GM06990 (cell line): ENCODE measurements around the gene C6orf120.

Experiments used
- DNase-seq: peaks from one replicate; pipeline ENCODE4 v3.0.0-alpha.2; 2011; ENCODE audit not compliant: insufficient read length; ENCODE audit errors: extremely low read depth
- H3K27me3 ChIP-seq: replicated peaks from 2 replicates; pipeline ENCODE4 v1.6.0; 2011; ENCODE audit warnings: low read length; ENCODE audit not compliant: control insufficient read depth, insufficient read depth
- H3K36me3 ChIP-seq: 2 replicates; pipeline ENCODE4 v1.5.1; 2011; ENCODE audit warnings: low read length; ENCODE audit not compliant: control insufficient read depth, insufficient read depth
- H3K4me3 ChIP-seq: replicated peaks from 2 replicates; pipeline ENCODE4 v1.5.1; 2011; ENCODE audit warnings: low read depth, mild to moderate bottlenecking, control low read depth, low read length
- TF ChIP-seq, protein P1 (sequence below): IDR thresholded peaks from 2 replicates; pipeline ENCODE4 v1.5.1; 2011; ENCODE audit warnings: low read length, control low read depth, mild to moderate bottlenecking, inconsistent platforms; ENCODE audit not compliant: insufficient read depth, poor library complexity, severe bottlenecking

The C6orf120 gene

DNA sequence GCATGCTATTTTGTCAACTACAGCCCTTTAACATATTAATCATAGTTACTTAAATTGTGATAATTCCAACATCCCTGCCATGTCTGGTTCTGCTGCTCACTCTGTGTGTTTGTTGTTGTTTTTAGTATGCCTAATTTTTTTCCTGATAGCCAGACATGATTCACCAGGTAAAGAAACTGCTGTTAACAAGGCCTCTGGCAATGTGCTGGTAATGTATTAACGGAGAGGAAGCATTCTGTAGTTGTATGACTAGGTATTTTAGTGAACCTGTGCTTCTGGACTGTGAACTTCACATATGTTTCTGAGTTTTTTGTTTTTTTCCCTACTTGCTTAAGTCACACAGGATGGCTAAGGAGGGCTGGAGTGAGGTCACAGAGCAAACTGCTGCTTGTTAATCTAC is 44.6 kb downstream of the C6orf120 start:
- no peaks in the 10 kb centered on the region for H3K36me3 ChIP-seq
- TF ChIP-seq, protein P1, sequence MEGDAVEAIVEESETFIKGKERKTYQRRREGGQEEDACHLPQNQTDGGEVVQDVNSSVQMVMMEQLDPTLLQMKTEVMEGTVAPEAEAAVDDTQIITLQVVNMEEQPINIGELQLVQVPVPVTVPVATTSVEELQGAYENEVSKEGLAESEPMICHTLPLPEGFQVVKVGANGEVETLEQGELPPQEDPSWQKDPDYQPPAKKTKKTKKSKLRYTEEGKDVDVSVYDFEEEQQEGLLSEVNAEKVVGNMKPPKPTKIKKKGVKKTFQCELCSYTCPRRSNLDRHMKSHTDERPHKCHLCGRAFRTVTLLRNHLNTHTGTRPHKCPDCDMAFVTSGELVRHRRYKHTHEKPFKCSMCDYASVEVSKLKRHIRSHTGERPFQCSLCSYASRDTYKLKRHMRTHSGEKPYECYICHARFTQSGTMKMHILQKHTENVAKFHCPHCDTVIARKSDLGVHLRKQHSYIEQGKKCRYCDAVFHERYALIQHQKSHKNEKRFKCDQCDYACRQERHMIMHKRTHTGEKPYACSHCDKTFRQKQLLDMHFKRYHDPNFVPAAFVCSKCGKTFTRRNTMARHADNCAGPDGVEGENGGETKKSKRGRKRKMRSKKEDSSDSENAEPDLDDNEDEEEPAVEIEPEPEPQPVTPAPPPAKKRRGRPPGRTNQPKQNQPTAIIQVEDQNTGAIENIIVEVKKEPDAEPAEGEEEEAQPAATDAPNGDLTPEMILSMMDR = no peak
- no peak for DNase-seq
- no peaks in the 10 kb centered on the region for H3K27me3 ChIP-seq
- H3K4me3 ChIP-seq = no peak overlapping the region

DNA sequence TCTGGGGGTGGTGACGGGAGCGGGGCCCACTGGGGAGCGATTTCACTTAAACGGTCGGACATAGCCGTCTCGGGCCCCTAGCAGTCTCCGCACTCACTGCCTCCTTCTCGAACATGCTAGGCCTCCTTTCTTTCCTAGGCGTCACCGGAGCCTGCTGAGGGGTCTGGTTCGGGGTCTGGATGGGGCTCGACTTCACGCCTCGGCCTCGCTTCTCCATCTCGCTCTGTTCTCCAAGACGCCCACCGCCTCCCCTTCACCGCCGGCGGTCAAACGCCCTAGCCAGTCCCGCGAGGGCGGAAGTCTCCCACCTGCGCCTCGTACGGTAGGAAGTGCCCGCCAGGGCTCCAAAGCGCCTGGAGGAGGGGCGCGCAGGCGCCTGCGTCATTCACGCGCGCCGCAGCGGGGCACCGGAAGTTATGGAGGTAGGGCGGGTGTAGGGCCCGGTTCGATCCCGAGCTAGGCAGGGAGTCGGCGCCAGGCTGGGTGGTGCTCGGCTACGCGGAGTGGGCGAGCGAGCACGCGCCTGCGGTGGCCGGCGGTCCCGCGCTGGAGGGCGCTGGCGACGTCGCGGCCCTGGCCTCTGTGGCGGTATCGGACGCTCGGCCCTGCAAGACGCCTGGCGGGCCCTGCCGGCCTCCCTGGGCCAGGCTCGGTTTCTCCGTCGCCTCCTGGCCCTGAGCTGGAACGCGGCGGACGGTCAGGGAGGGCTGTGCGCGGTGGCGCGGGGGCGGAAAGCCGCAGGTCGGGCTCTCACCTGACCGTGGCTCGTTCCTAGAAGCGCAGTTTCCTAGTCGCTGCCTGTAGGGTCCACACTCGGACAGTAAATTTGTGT is 49.5 kb downstream of the C6orf120 start, which contains the start of the genes DYNLT2 and ERMARD:
TSS of gene DYNLT2 (minus strand) at position 331 of the 832 bp plus-strand sequence. CDS start at position 217, 114 bp downstream.
TSS of gene ERMARD (plus strand) at position 381 of the 832 bp plus-strand sequence. CDS start at position 417, 36 bp downstream.
- peak within 1 kb of the TSS; percentile 78 for H3K4me3 ChIP-seq
- TF ChIP-seq, protein P1 = peak; percentile 3
- H3K27me3 ChIP-seq = no peaks in the 10 kb centered on the region
- peak; percentile 97 for DNase-seq
- H3K36me3 ChIP-seq = no peaks in the 10 kb centered on the region

- peak overlapping the region; percentile 78 for H3K4me3 ChIP-seq
- no peak for DNase-seq
- TF ChIP-seq, protein P1 = no peak
- H3K27me3 ChIP-seq = no peaks in the 10 kb centered on the region
- no peaks in the 10 kb centered on the region; the same call in 1 of the 2 replicates for H3K36me3 ChIP-seq
Measured at GRCh38 chr6:169752074-169752623, 50.2 kb downstream of the C6orf120 start.
